ENCODE data around the gene ANKRD63.

The ANKRD63 gene

GRCh38 chr15:40320409-40320808 lies 37.5 kb upstream of the ANKRD63 start:
- no peak for ATAC-seq

GRCh38 chr15:40317580-40317979 lies 34.7 kb upstream of the ANKRD63 start:
- TF ChIP-seq BACH2 (CRISPR knock-in tag; IDR thresholded peaks at IDR 0.05; ENCODE audit: borderline replicate concordance), result no peak
- no peak for TF ChIP-seq TSHZ2 (CRISPR knock-in tag; IDR thresholded peaks at IDR 0.05)
- no peak for TF ChIP-seq ZNF70 (CRISPR knock-in tag; IDR thresholded peaks at IDR 0.05)
- no peak for TF ChIP-seq RARB (CRISPR knock-in tag; IDR thresholded peaks at IDR 0.05)
- no peak for ATAC-seq

More at GRCh38 chr15:40320409-40320808, 37.5 kb upstream of the ANKRD63 start:
- TF ChIP-seq PATZ1 (CRISPR knock-in tag; IDR thresholded peaks at IDR 0.05; ENCODE audit: borderline replicate concordance) (no peak), ZC3H10 (CRISPR knock-in tag; IDR thresholded peaks at IDR 0.05) (no peak), BACH2 (CRISPR knock-in tag; IDR thresholded peaks at IDR 0.05; ENCODE audit: borderline replicate concordance) (no peak), ISL1 (CRISPR knock-in tag; IDR thresholded peaks at IDR 0.05) (no peak), OSR1 (CRISPR knock-in tag; IDR thresholded peaks at IDR 0.05) (no peak), ZFP30 (CRISPR knock-in tag; IDR thresholded peaks at IDR 0.05) (no peak), ESRRG (CRISPR knock-in tag; IDR thresholded peaks at IDR 0.05) (no peak), CREB5 (CRISPR knock-in tag; IDR thresholded peaks at IDR 0.05; ENCODE audit: low read depth) (no peak), ZNF565 (CRISPR knock-in tag; conservative IDR thresholded peaks at IDR 0.05; ENCODE audit: low read depth) (no peak)

GRCh38 chr15:40316931-40317330 lies 34.1 kb upstream of the ANKRD63 start:
- ATAC-seq, result no peak
- TF ChIP-seq TOX (CRISPR knock-in tag; IDR thresholded peaks at IDR 0.05; ENCODE audit: borderline replicate concordance) (no peak), POU6F1 (CRISPR knock-in tag; IDR thresholded peaks at IDR 0.05; ENCODE audit: borderline replicate concordance, low read depth) (no peak), CREB5 (CRISPR knock-in tag; IDR thresholded peaks at IDR 0.05; ENCODE audit: low read depth) (no peak), BACH2 (CRISPR knock-in tag; IDR thresholded peaks at IDR 0.05; ENCODE audit: borderline replicate concordance) (no peak), ZC3H10 (CRISPR knock-in tag; IDR thresholded peaks at IDR 0.05) (no peak), TSHZ2 (CRISPR knock-in tag; IDR thresholded peaks at IDR 0.05) (no peak)

GRCh38 chr15:40314723-40315276 lies 31.9 kb upstream of the ANKRD63 start:
- peak; percentile 58 for ATAC-seq
- TF ChIP-seq TOX (CRISPR knock-in tag; IDR thresholded peaks at IDR 0.05; ENCODE audit: borderline replicate concordance), result no peak
- TF ChIP-seq ZC3H10 (CRISPR knock-in tag; IDR thresholded peaks at IDR 0.05), result no peak
- no peak for TF ChIP-seq TCF4 (CRISPR knock-in tag; IDR thresholded peaks at IDR 0.05; ENCODE audit: borderline replicate concordance)
- TF ChIP-seq PPARA (CRISPR knock-in tag; IDR thresholded peaks at IDR 0.05; ENCODE audit: borderline replicate concordance), result no peak
- TF ChIP-seq CREB5 (CRISPR knock-in tag; IDR thresholded peaks at IDR 0.05; ENCODE audit: low read depth), result no peak
- no peak for TF ChIP-seq CSRNP3 (CRISPR knock-in tag; IDR thresholded peaks at IDR 0.05)

All from SK-N-SH treated with all-trans-retinoic acid at 6 μM for 48 hours (cell line).